ENCODE results near the gene DHRS13.

DNA sequence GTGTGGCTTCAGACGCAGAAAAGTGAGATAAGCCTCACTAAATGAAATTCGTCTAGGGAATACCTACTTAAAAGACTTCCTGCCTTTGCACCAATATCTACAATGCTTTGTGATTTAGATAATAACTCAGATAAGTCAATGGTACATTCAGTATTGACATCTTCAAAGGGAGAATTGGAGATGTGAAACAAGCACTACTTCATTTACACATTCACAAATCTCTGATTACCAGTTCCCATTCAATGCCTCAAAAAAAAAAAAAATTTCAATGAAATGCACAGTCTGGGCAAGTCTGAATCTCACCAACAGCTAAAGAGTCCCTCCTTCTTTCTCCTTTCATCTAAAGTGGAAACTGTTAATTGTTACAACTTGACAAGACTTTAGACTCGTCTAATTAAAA is 44.8 kb upstream of the DHRS13 start:
- TF ChIP-seq, protein P1, sequence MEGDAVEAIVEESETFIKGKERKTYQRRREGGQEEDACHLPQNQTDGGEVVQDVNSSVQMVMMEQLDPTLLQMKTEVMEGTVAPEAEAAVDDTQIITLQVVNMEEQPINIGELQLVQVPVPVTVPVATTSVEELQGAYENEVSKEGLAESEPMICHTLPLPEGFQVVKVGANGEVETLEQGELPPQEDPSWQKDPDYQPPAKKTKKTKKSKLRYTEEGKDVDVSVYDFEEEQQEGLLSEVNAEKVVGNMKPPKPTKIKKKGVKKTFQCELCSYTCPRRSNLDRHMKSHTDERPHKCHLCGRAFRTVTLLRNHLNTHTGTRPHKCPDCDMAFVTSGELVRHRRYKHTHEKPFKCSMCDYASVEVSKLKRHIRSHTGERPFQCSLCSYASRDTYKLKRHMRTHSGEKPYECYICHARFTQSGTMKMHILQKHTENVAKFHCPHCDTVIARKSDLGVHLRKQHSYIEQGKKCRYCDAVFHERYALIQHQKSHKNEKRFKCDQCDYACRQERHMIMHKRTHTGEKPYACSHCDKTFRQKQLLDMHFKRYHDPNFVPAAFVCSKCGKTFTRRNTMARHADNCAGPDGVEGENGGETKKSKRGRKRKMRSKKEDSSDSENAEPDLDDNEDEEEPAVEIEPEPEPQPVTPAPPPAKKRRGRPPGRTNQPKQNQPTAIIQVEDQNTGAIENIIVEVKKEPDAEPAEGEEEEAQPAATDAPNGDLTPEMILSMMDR (IDR thresholded peaks at IDR 0.05) = no peak
- TF ChIP-seq EZH2 (IDR thresholded peaks at IDR 0.05; ENCODE audit: borderline replicate concordance, insufficient read depth, low read depth, low read length, poor library complexity, severe bottlenecking) = no peak
